Measurements from ENCODE around the gene UNC80. TPM values are rescaled to one million over a fixed set of nuclear protein-coding genes. Genes with fewer than 3 reads are reported as not detected.

Gene UNC80
- total RNA-seq, 1 experiment from 2014 or later, result 0.48 TPM

DNA sequence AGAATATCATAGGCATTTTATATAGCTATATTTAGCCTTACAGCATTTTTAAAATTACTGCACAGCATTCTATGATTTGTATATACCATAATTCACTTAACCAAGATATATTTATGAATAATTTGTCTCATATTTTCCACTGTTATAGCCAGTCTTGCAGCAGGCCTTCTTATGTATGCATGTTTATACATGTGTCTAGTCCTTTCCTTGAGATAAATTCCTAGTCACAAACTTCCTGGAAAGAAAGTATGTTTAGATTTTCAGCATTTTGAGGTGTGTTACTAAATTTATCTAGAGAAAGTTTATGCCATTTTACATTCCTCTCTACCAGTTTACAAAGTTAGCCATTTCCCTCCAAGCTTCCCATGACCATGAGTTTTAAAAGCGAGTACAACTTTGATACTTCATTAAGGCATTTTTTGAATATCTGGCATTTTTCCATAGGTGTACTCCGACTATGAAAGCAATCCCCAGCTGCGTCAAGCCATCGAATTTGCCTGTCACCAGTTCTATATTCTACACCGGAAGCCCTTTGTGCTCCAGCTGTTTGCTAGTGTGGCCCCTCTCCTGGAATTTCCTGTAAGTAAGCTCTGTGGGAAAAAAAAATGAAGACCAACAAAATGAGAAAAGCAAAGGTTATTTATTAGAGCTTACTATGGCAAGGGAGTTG is 171.4 kb downstream of the UNC80 start (continued):
- TF ChIP-seq, protein P1, sequence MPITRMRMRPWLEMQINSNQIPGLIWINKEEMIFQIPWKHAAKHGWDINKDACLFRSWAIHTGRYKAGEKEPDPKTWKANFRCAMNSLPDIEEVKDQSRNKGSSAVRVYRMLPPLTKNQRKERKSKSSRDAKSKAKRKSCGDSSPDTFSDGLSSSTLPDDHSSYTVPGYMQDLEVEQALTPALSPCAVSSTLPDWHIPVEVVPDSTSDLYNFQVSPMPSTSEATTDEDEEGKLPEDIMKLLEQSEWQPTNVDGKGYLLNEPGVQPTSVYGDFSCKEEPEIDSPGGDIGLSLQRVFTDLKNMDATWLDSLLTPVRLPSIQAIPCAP (CRISPR knock-in tag; IDR thresholded peaks at IDR 0.05), result no peak
- TF ChIP-seq ESRRA (CRISPR knock-in tag; IDR thresholded peaks at IDR 0.05; ENCODE audit: borderline replicate concordance), result no peak

DNA sequence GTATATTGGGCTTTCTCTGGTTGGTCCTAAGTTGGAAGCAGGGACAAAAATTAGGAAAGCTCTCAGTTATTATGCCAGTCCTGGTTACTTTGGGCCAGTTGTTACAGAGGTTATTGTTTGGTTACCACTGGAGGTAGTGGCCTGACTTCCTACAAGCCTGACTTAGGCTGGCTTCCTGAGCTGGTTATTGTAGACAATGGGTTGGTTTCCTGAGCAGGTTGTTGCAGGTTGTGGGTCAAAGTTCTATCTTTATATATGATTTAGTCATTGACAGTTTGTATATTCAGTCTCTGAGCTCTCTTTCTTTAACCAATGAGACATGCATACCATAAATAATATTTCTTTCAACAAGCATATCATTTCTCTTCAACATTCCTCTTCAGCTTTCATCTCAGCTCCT is 172.1 kb downstream of the UNC80 start:
- Mint-ChIP-seq H3K27ac (no peak overlapping the region), H3K4me1 (peaks cover 6% of the 10 kb centered on the region), H3K27me3 (ENCODE audit: low read depth) (no peaks in the 10 kb centered on the region), H3K9me3 (0 out of 2 replicates have a peak, but pooled peaks cover 6% of the 10 kb centered on the region), H3K36me3 (no peaks in the 10 kb centered on the region), H3K4me3 (no peak overlapping the region)
- TF ChIP-seq, protein P2, sequence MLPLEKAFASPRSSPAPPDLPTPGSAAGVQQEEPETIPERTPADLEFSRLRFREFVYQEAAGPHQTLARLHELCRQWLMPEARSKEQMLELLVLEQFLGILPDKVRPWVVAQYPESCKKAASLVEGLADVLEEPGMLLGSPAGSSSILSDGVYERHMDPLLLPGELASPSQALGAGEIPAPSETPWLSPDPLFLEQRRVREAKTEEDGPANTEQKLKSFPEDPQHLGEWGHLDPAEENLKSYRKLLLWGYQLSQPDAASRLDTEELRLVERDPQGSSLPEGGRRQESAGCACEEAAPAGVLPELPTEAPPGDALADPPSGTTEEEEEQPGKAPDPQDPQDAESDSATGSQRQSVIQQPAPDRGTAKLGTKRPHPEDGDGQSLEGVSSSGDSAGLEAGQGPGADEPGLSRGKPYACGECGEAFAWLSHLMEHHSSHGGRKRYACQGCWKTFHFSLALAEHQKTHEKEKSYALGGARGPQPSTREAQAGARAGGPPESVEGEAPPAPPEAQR (CRISPR knock-in tag; IDR thresholded peaks at IDR 0.05), result no peak
- TF ChIP-seq ZNF263 (CRISPR knock-in tag; IDR thresholded peaks at IDR 0.05; ENCODE audit: low read depth) (no peak), SMAD4 (CRISPR knock-in tag; IDR thresholded peaks at IDR 0.05) (no peak), ESRRA (CRISPR knock-in tag; IDR thresholded peaks at IDR 0.05; ENCODE audit: borderline replicate concordance) (no peak)
- ATAC-seq, result no peak
- DNase-seq (ENCODE audit: low spot score), result no peak
- ChIA-PET POLR2A (no interaction called here), CTCF (interaction anchor here (0.7 to 1.6 kb wide), 4 partner anchors 17 to 255 kb away, joined by 3 to 8 read pairs (median 4); no protein-coding TSS in a partner anchor)

DNA sequence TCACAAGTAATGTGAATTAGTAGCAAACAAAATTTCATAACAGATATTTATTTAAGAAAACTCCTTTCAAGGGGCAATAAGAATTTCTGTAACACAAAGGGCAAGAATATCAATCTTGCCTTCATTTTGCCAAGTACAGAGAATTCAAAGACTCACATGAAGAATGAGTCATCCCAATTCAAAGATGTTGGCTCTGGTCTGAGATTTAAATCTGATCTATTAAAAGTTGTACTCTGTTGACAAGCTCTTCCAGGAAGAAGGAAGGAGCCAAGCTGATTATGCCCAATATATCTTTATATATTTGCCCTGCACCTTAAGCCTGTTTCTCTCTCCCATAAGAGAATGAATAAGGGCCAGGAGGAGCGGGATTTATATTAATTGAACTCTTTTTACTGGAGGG is 174.9 kb downstream of the UNC80 start:
- no peak for ATAC-seq
- POLR2A ChIA-PET, result no interaction called here
- TF ChIP-seq, protein P3, sequence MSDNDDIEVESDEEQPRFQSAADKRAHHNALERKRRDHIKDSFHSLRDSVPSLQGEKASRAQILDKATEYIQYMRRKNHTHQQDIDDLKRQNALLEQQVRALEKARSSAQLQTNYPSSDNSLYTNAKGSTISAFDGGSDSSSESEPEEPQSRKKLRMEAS (CRISPR knock-in tag; IDR thresholded peaks at IDR 0.05), result no peak
- TF ChIP-seq, protein P4, sequence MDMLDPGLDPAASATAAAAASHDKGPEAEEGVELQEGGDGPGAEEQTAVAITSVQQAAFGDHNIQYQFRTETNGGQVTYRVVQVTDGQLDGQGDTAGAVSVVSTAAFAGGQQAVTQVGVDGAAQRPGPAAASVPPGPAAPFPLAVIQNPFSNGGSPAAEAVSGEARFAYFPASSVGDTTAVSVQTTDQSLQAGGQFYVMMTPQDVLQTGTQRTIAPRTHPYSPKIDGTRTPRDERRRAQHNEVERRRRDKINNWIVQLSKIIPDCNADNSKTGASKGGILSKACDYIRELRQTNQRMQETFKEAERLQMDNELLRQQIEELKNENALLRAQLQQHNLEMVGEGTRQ (CRISPR knock-in tag; IDR thresholded peaks at IDR 0.05), result no peak
- TF ChIP-seq NFYB (CRISPR knock-in tag; conservative IDR thresholded peaks at IDR 0.05; ENCODE audit: low read depth) (no peak), KAT7 (CRISPR knock-in tag; IDR thresholded peaks at IDR 0.05; ENCODE audit: borderline replicate concordance) (no peak), SP1 (CRISPR knock-in tag; conservative IDR thresholded peaks at IDR 0.05) (no peak), ZNF396 (CRISPR knock-in tag; IDR thresholded peaks at IDR 0.05; ENCODE audit: borderline replicate concordance) (no peak), FOXK1 (CRISPR knock-in tag; IDR thresholded peaks at IDR 0.05) (no peak), TCF7 (CRISPR knock-in tag; IDR thresholded peaks at IDR 0.05; ENCODE audit: low read depth) (no peak), PRRX2 (CRISPR knock-in tag; IDR thresholded peaks at IDR 0.05) (no peak)
- TF ChIP-seq, protein P5, sequence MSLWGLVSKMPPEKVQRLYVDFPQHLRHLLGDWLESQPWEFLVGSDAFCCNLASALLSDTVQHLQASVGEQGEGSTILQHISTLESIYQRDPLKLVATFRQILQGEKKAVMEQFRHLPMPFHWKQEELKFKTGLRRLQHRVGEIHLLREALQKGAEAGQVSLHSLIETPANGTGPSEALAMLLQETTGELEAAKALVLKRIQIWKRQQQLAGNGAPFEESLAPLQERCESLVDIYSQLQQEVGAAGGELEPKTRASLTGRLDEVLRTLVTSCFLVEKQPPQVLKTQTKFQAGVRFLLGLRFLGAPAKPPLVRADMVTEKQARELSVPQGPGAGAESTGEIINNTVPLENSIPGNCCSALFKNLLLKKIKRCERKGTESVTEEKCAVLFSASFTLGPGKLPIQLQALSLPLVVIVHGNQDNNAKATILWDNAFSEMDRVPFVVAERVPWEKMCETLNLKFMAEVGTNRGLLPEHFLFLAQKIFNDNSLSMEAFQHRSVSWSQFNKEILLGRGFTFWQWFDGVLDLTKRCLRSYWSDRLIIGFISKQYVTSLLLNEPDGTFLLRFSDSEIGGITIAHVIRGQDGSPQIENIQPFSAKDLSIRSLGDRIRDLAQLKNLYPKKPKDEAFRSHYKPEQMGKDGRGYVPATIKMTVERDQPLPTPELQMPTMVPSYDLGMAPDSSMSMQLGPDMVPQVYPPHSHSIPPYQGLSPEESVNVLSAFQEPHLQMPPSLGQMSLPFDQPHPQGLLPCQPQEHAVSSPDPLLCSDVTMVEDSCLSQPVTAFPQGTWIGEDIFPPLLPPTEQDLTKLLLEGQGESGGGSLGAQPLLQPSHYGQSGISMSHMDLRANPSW (CRISPR knock-in tag; conservative IDR thresholded peaks at IDR 0.05; ENCODE audit: low read depth), result no peak
- TF ChIP-seq, protein P6, sequence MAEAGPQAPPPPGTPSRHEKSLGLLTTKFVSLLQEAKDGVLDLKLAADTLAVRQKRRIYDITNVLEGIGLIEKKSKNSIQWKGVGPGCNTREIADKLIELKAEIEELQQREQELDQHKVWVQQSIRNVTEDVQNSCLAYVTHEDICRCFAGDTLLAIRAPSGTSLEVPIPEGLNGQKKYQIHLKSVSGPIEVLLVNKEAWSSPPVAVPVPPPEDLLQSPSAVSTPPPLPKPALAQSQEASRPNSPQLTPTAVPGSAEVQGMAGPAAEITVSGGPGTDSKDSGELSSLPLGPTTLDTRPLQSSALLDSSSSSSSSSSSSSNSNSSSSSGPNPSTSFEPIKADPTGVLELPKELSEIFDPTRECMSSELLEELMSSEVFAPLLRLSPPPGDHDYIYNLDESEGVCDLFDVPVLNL (CRISPR knock-in tag; IDR thresholded peaks at IDR 0.05; ENCODE audit: borderline replicate concordance, low read depth), result no peak
- TF ChIP-seq, protein P7, sequence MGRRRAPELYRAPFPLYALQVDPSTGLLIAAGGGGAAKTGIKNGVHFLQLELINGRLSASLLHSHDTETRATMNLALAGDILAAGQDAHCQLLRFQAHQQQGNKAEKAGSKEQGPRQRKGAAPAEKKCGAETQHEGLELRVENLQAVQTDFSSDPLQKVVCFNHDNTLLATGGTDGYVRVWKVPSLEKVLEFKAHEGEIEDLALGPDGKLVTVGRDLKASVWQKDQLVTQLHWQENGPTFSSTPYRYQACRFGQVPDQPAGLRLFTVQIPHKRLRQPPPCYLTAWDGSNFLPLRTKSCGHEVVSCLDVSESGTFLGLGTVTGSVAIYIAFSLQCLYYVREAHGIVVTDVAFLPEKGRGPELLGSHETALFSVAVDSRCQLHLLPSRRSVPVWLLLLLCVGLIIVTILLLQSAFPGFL (CRISPR knock-in tag; IDR thresholded peaks at IDR 0.05; ENCODE audit: borderline replicate concordance), result no peak
- TF ChIP-seq, protein P8, sequence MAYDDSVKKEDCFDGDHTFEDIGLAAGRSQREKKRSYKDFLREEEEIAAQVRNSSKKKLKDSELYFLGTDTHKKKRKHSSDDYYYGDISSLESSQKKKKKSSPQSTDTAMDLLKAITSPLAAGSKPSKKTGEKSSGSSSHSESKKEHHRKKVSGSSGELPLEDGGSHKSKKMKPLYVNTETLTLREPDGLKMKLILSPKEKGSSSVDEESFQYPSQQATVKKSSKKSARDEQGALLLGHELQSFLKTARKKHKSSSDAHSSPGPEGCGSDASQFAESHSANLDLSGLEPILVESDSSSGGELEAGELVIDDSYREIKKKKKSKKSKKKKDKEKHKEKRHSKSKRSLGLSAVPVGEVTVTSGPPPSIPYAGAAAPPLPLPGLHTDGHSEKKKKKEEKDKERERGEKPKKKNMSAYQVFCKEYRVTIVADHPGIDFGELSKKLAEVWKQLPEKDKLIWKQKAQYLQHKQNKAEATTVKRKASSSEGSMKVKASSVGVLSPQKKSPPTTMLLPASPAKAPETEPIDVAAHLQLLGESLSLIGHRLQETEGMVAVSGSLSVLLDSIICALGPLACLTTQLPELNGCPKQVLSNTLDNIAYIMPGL (CRISPR knock-in tag; IDR thresholded peaks at IDR 0.05), result no peak

More for the DNA sequence above, 174.9 kb downstream of the UNC80 start:
- CTCF ChIA-PET, result interaction anchor here (1.5 kb wide), 1 partner anchor 15 kb away, joined by 3 read pairs; no protein-coding TSS in a partner anchor
- Mint-ChIP-seq H3K27me3 (ENCODE audit: low read depth) (no peaks in the 10 kb centered on the region), H3K27ac (no peak overlapping the region), H3K36me3 (peaks cover 2% of the 10 kb centered on the region; the same call in 1 of the 2 replicates), H3K4me3 (no peak overlapping the region), H3K4me1 (peaks cover 6% of the 10 kb centered on the region), H3K9me3 (peaks cover 3% of the 10 kb centered on the region)
- DNase-seq (ENCODE audit: low spot score), result no peak

All from WTC11 (cell line).